ENCODE data around the gene VMAC. TPM values are rescaled to one million over a fixed set of nuclear protein-coding genes. Genes with fewer than 3 reads are reported as not detected.

Gene VMAC
- polyA plus RNA-seq, 4 donors: 1.1 to 8.8 (median 2.7) TPM

DNA sequence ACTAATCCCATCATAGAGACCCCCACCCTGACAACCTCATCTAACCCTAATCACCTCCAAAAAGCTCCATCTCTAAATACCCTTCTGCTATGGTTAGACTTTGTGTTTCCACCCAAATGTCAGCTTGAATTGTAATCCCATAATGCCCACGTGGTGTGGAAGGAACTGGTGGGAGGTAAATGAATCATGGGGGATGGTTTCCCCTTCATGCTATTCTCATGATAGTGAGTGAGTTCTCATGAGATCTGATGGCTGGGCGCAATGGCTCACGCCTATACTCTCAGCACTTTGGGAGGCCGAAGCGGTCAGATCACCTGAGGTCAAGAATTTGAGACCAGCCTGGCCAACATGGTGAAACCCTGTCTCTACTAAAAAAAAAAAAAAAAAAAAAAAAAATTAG, 2.6 kb downstream of the VMAC start:
- peaks cover 0 to 10% (median 3%) of the 10 kb centered on the region in 3 donors for H3K4me1 ChIP-seq (ENCODE audit: control insufficient read depth in 3 of 3, insufficient read depth in 2 of 3, low read depth in 1 of 3, low read length in 2 of 3)
- H3K27ac ChIP-seq (ENCODE audit: low read depth in 1 of 3, low read length in 2 of 3): no peak overlapping the region
- no peak overlapping the region for H3K4me3 ChIP-seq (ENCODE audit: low read depth in 1 of 3, low read length in 3 of 3)
- DNase-seq (no peak), FAIRE-seq (no peak)
- H3K27me3 ChIP-seq (ENCODE audit: control insufficient read depth in 3 of 3, insufficient read depth in 3 of 3, low read length in 3 of 3): no peaks in the 10 kb centered on the region
- no peaks in the 10 kb centered on the region for H3K9me3 ChIP-seq (ENCODE audit: control insufficient read depth in 2 of 2, insufficient read depth in 1 of 2, low read depth in 1 of 2, low read length in 1 of 2)
- H3K36me3 ChIP-seq (ENCODE audit: control insufficient read depth in 3 of 3, insufficient read depth in 2 of 3, low read depth in 1 of 3, low read length in 3 of 3): peaks cover 2 to 32% (median 6%) of the 10 kb centered on the region in 3 donors
- WGBS, 3 donors: 60 to 87% (median 67%) methylated on average over 5 of the region's 5 CpGs

DNA sequence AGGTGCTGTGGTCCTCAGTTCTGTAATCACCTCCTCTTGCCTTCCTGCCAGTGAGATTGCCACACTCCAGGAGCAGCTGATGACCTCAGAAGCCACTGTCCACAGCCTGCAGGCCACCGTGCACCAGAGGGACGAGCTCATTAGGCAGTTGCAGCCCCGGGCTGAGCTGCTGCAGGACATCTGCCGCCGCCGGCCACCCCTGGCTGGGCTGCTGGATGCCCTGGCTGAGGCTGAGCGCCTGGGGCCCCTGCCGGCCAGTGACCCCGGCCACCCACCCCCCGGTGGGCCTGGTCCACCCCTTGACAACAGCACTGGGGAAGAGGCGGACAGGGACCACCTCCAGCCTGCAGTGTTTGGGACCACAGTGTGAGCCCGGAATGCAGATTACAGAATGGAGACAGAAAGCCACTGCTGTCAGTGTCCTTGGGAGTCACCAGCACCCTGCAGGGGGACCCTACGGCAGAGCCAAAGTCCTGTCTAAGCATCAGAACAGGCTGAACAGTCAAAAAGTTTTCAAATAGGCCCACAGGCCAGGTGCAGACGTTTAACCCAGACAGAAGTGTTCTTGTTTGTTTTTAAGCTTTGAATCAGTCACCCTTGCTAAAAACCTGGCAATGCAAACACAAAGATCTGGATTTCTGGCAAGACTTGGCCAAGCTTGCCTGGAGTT, 4.2 kb downstream of the VMAC start:
- H3K4me3 ChIP-seq (ENCODE audit: low read depth in 1 of 3, low read length in 3 of 3): no peak overlapping the region
- 82 to 86% (median 83%) methylated on average over 11 to 14 of the region's 14 CpGs for WGBS, 3 donors
- DNase-seq: no peak
- H3K27me3 ChIP-seq (ENCODE audit: control insufficient read depth in 3 of 3, insufficient read depth in 3 of 3, low read length in 3 of 3): no peaks in the 10 kb centered on the region
- H3K27ac ChIP-seq (ENCODE audit: low read depth in 1 of 3, low read length in 2 of 3): no peak overlapping the region
- no peak for FAIRE-seq
- H3K9me3 ChIP-seq (ENCODE audit: control insufficient read depth in 2 of 2, insufficient read depth in 1 of 2, low read depth in 1 of 2, low read length in 1 of 2): no peaks in the 10 kb centered on the region
- H3K36me3 ChIP-seq (ENCODE audit: control insufficient read depth in 3 of 3, insufficient read depth in 2 of 3, low read depth in 1 of 3, low read length in 3 of 3): peaks cover 2 to 35% (median 6%) of the 10 kb centered on the region in 3 donors
- H3K4me1 ChIP-seq (ENCODE audit: control insufficient read depth in 3 of 3, insufficient read depth in 2 of 3, low read depth in 1 of 3, low read length in 2 of 3): peaks cover 0 to 5% (median 0%) of the 10 kb centered on the region in 3 donors

DNA sequence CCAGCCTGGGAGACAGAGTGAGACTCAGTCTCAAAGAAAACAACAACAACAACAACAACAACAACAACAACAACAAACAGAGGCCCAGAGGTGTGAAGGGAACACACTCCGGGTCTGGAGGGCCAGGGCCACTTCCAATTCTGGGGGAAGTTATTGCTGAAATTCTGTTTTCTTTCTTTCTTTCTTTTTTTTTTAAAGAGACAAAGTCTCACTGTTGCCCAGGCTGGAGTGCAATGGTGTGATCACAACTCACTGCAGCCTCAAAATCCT, 5.9 kb downstream of the VMAC start:
- 90 to 94% (median 93%) methylated on average over 1 of the region's 1 CpG for WGBS, 3 donors
- no peak for FAIRE-seq
- Histone ChIP-seq H3K27ac (ENCODE audit: low read depth in 1 of 3, low read length in 2 of 3) (no peak overlapping the region), H3K4me1 (ENCODE audit: control insufficient read depth in 3 of 3, insufficient read depth in 2 of 3, low read depth in 1 of 3, low read length in 2 of 3) (peaks cover 0 to 13% (median 0%) of the 10 kb centered on the region in 3 donors), H3K4me3 (ENCODE audit: low read depth in 1 of 3, low read length in 3 of 3) (no peak overlapping the region), H3K27me3 (ENCODE audit: control insufficient read depth in 3 of 3, insufficient read depth in 3 of 3, low read length in 3 of 3) (no peaks in the 10 kb centered on the region), H3K9me3 (ENCODE audit: control insufficient read depth in 2 of 2, insufficient read depth in 1 of 2, low read depth in 1 of 2, low read length in 1 of 2) (no peaks in the 10 kb centered on the region), H3K36me3 (ENCODE audit: control insufficient read depth in 3 of 3, insufficient read depth in 2 of 3, low read depth in 1 of 3, low read length in 3 of 3) (peaks cover 5 to 46% (median 6%) of the 10 kb centered on the region in 3 donors)
- no peak for DNase-seq

- peaks cover 6 to 51% (median 11%) of the 10 kb centered on the region in 3 donors for H3K36me3 ChIP-seq (ENCODE audit: control insufficient read depth in 3 of 3, insufficient read depth in 2 of 3, low read depth in 1 of 3, low read length in 3 of 3)
- H3K4me3 ChIP-seq (ENCODE audit: low read depth in 1 of 3, low read length in 3 of 3): no peak overlapping the region
- H3K9me3 ChIP-seq (ENCODE audit: control insufficient read depth in 2 of 2, insufficient read depth in 1 of 2, low read depth in 1 of 2, low read length in 1 of 2): no peaks in the 10 kb centered on the region
- H3K4me1 ChIP-seq (ENCODE audit: control insufficient read depth in 3 of 3, insufficient read depth in 2 of 3, low read depth in 1 of 3, low read length in 2 of 3): peaks cover 0 to 17% (median 0%) of the 10 kb centered on the region in 3 donors
- FAIRE-seq: no peak
- no peaks in the 10 kb centered on the region for H3K27me3 ChIP-seq (ENCODE audit: control insufficient read depth in 3 of 3, insufficient read depth in 3 of 3, low read length in 3 of 3)
- DNase-seq: no peak
- H3K27ac ChIP-seq (ENCODE audit: low read depth in 1 of 3, low read length in 2 of 3): no peak overlapping the region
- 63 to 100% (median 100%) methylated on average over 1 of the region's 1 CpG for WGBS, 3 donors
Observed at GRCh38 chr19:5911366-5911765, 6.7 kb downstream of the VMAC start.

DNA sequence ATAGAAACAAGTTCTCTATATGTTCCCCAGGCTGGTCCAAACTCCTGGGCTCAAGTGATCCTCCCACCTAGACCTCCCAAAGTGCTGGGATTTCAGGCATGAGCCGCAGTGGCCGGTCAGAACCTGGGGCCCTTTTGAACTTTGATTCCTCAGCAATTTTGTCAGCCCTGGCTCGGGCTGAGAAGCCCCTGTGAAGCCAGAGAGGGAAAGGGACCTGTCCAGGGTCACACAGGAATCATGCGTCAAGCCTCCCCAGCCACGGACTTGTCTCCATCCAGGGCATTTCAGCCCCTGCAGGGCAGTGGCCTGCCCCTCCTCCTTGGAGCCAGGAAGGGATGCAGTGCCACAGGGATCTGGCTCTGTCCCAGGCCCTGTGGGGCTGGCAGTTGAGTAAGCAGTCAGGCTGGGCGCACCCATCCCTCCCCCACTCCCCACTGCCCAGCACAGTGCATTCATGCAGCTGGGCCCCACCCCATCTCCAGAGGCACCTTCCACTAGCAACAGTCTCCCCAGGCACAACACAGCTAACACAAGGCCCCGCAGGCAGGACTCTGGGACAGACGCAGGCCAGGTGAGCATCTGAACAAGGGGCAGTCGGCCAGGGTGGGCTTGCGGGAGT, 9.2 kb downstream of the VMAC start, which contains the start of gene CAPS:
CAPS (plus strand) TSS at position 516 of the 619 bp plus-strand sequence. CDS start 153 bp downstream, outside the sequence.
- Histone ChIP-seq H3K4me3 (ENCODE audit: low read depth in 1 of 3, low read length in 3 of 3) (no peak within 1 kb of the TSS), H3K27ac (ENCODE audit: low read depth in 1 of 3, low read length in 2 of 3) (no peak within 1 kb of the TSS), H3K36me3 (ENCODE audit: control insufficient read depth in 3 of 3, insufficient read depth in 2 of 3, low read depth in 1 of 3, low read length in 3 of 3) (peaks cover 12 to 69% (median 28%) of the 10 kb centered on the region in 3 donors), H3K27me3 (ENCODE audit: control insufficient read depth in 3 of 3, insufficient read depth in 3 of 3, low read length in 3 of 3) (no peaks in the 10 kb centered on the region), H3K9me3 (ENCODE audit: control insufficient read depth in 2 of 2, insufficient read depth in 1 of 2, low read depth in 1 of 2, low read length in 1 of 2) (no peaks in the 10 kb centered on the region), H3K4me1 (ENCODE audit: control insufficient read depth in 3 of 3, insufficient read depth in 2 of 3, low read depth in 1 of 3, low read length in 2 of 3) (peaks cover 0 to 19% (median 0%) of the 10 kb centered on the region in 3 donors)
- peak in 1 of 2 donors; percentile 17 for DNase-seq
- no peak for FAIRE-seq
- WGBS, 3 donors: 64 to 78% (median 77%) methylated on average over 8 to 10 of the region's 10 CpGs

DNA sequence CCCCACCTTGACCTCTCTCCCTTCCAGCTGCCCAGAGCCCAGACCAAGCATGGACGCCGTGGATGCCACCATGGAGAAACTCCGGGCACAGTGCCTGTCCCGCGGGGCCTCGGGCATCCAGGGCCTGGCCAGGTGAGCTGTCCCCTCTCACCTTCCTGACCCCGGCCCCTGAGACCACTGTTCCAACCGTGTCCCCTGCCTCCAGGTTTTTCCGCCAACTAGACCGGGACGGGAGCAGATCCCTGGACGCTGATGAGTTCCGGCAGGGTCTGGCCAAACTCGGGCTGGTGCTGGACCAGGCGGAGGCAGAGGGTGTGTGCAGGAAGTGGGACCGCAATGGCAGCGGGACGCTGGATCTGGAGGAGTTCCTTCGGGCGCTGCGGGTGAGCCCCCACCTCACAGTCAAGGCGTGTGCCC, 9.7 kb downstream of the VMAC start:
- FAIRE-seq (no peak), DNase-seq (no peak)
- Histone ChIP-seq H3K9me3 (ENCODE audit: control insufficient read depth in 2 of 2, insufficient read depth in 1 of 2, low read depth in 1 of 2, low read length in 1 of 2) (no peaks in the 10 kb centered on the region), H3K4me3 (ENCODE audit: low read depth in 1 of 3, low read length in 3 of 3) (no peak overlapping the region), H3K27me3 (ENCODE audit: control insufficient read depth in 3 of 3, insufficient read depth in 3 of 3, low read length in 3 of 3) (no peaks in the 10 kb centered on the region), H3K36me3 (ENCODE audit: control insufficient read depth in 3 of 3, insufficient read depth in 2 of 3, low read depth in 1 of 3, low read length in 3 of 3) (peaks cover 7 to 72% (median 28%) of the 10 kb centered on the region in 3 donors), H3K4me1 (ENCODE audit: control insufficient read depth in 3 of 3, insufficient read depth in 2 of 3, low read depth in 1 of 3, low read length in 2 of 3) (peaks cover 0 to 19% (median 0%) of the 10 kb centered on the region in 3 donors), H3K27ac (ENCODE audit: low read depth in 1 of 3, low read length in 2 of 3) (no peak overlapping the region)
- 71 to 83% (median 75%) methylated on average over 21 to 22 of the region's 22 CpGs for WGBS, 3 donors

GRCh38 chr19:5914946-5915781, 10.5 kb downstream of the VMAC start:
- H3K4me1 ChIP-seq (ENCODE audit: control insufficient read depth in 3 of 3, insufficient read depth in 2 of 3, low read depth in 1 of 3, low read length in 2 of 3): peaks cover 0 to 19% (median 0%) of the 10 kb centered on the region in 3 donors
- H3K9me3 ChIP-seq (ENCODE audit: control insufficient read depth in 2 of 2, insufficient read depth in 1 of 2, low read depth in 1 of 2, low read length in 1 of 2): no peaks in the 10 kb centered on the region
- no peaks in the 10 kb centered on the region for H3K27me3 ChIP-seq (ENCODE audit: control insufficient read depth in 3 of 3, insufficient read depth in 3 of 3, low read length in 3 of 3)
- DNase-seq (peak in 1 of 2 donors; percentile 73), FAIRE-seq (no peak)
- no peak overlapping the region for H3K27ac ChIP-seq (ENCODE audit: low read depth in 1 of 3, low read length in 2 of 3)
- H3K36me3 ChIP-seq (ENCODE audit: control insufficient read depth in 3 of 3, insufficient read depth in 2 of 3, low read depth in 1 of 3, low read length in 3 of 3): peaks cover 9 to 73% (median 28%) of the 10 kb centered on the region in 3 donors
- no peak overlapping the region for H3K4me3 ChIP-seq (ENCODE audit: low read depth in 1 of 3, low read length in 3 of 3)
- WGBS, 3 donors: 72 to 82% (median 82%) methylated on average over 40 to 42 of the region's 42 CpGs

GRCh38 chr19:5915782-5916165, 11.1 kb downstream of the VMAC start:
- Histone ChIP-seq H3K4me1 (ENCODE audit: control insufficient read depth in 3 of 3, insufficient read depth in 2 of 3, low read depth in 1 of 3, low read length in 2 of 3) (peaks cover 0 to 19% (median 0%) of the 10 kb centered on the region in 3 donors), H3K27me3 (ENCODE audit: control insufficient read depth in 3 of 3, insufficient read depth in 3 of 3, low read length in 3 of 3) (no peaks in the 10 kb centered on the region), H3K4me3 (ENCODE audit: low read depth in 1 of 3, low read length in 3 of 3) (no peak overlapping the region), H3K36me3 (ENCODE audit: control insufficient read depth in 3 of 3, insufficient read depth in 2 of 3, low read depth in 1 of 3, low read length in 3 of 3) (peaks cover 11 to 73% (median 28%) of the 10 kb centered on the region in 3 donors), H3K9me3 (ENCODE audit: control insufficient read depth in 2 of 2, insufficient read depth in 1 of 2, low read depth in 1 of 2, low read length in 1 of 2) (no peaks in the 10 kb centered on the region), H3K27ac (ENCODE audit: low read depth in 1 of 3, low read length in 2 of 3) (no peak overlapping the region)
- 79 to 83% (median 79%) methylated on average over 11 of the region's 11 CpGs for WGBS, 3 donors
- FAIRE-seq (no peak), DNase-seq (peak in 1 of 2 donors; percentile 54)

All from small intestine (tissue), 7 donors.